Ishikawa (cell line): ENCODE results near the gene BCL3.

Experiments used
- CEBPB ChIP-seq: IDR thresholded peaks from 2 replicates; pipeline ENCODE4 v1.6.1; 2012
- CREB1 ChIP-seq: IDR thresholded peaks from 2 replicates; pipeline ENCODE4 v1.6.1; 2012; ENCODE audit warnings: low read depth
- EGR1 ChIP-seq: IDR thresholded peaks from 2 replicates; pipeline ENCODE4 v1.6.1; 2012
- EP300 ChIP-seq: IDR thresholded peaks from 2 replicates; pipeline ENCODE4 v1.6.1; 2012; ENCODE audit warnings: borderline replicate concordance
- FOXM1 ChIP-seq: IDR thresholded peaks from 2 replicates; pipeline ENCODE4 v1.6.1; 2012; ENCODE audit warnings: low read depth, borderline replicate concordance
- MAX ChIP-seq: IDR thresholded peaks from 2 replicates; pipeline ENCODE4 v1.6.1; 2012
- NFIC ChIP-seq: IDR thresholded peaks from 2 replicates; pipeline ENCODE4 v1.6.1; 2012
- REST ChIP-seq: IDR thresholded peaks from 2 replicates; pipeline ENCODE4 v1.6.1; 2012; ENCODE audit warnings: low read depth, mild to moderate bottlenecking
- TAF1 ChIP-seq: IDR thresholded peaks from 2 replicates; pipeline ENCODE4 v1.6.1; 2012; ENCODE audit warnings: low read depth, mild to moderate bottlenecking
- TCF12 ChIP-seq: IDR thresholded peaks from 2 replicates; pipeline ENCODE4 v1.6.1; 2012; ENCODE audit warnings: low read depth
- YY1 ChIP-seq: IDR thresholded peaks from 2 replicates; pipeline ENCODE4 v1.6.1; 2012; ENCODE audit warnings: low read depth
- ZBTB7A ChIP-seq: IDR thresholded peaks from 2 replicates; pipeline ENCODE4 v1.6.1; 2012; ENCODE audit warnings: low read depth
- TF ChIP-seq, protein P1 (sequence below): IDR thresholded peaks from 2 replicates; pipeline ENCODE4 v1.6.1; 2012

- TF ChIP-seq EGR1 (no peak), TAF1 (no peak), FOXM1 (no peak), CEBPB (no peak), ZBTB7A (no peak), MAX (no peak), NFIC (no peak), TCF12 (no peak), REST (no peak), CREB1 (no peak), EP300 (no peak), YY1 (no peak)
- TF ChIP-seq, protein P1, sequence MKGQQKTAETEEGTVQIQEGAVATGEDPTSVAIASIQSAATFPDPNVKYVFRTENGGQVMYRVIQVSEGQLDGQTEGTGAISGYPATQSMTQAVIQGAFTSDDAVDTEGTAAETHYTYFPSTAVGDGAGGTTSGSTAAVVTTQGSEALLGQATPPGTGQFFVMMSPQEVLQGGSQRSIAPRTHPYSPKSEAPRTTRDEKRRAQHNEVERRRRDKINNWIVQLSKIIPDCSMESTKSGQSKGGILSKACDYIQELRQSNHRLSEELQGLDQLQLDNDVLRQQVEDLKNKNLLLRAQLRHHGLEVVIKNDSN: no peak
Measured at GRCh38 chr19:44708940-44709339, 39.6 kb upstream of the BCL3 start.
